NT2/D1 (cell line): ENCODE results near the gene ADISSP.

ENCODE experiments used
- YY1 ChIP-seq: IDR thresholded peaks from 2 replicates; pipeline ENCODE4 v1.6.1; 2011; ENCODE audit not compliant: insufficient read length, insufficient read depth
- ZNF274 ChIP-seq: IDR thresholded peaks from 2 replicates; pipeline ENCODE4 v1.6.1; 2011; ENCODE audit warnings: mild to moderate bottlenecking, low read depth, low read length

DNA sequence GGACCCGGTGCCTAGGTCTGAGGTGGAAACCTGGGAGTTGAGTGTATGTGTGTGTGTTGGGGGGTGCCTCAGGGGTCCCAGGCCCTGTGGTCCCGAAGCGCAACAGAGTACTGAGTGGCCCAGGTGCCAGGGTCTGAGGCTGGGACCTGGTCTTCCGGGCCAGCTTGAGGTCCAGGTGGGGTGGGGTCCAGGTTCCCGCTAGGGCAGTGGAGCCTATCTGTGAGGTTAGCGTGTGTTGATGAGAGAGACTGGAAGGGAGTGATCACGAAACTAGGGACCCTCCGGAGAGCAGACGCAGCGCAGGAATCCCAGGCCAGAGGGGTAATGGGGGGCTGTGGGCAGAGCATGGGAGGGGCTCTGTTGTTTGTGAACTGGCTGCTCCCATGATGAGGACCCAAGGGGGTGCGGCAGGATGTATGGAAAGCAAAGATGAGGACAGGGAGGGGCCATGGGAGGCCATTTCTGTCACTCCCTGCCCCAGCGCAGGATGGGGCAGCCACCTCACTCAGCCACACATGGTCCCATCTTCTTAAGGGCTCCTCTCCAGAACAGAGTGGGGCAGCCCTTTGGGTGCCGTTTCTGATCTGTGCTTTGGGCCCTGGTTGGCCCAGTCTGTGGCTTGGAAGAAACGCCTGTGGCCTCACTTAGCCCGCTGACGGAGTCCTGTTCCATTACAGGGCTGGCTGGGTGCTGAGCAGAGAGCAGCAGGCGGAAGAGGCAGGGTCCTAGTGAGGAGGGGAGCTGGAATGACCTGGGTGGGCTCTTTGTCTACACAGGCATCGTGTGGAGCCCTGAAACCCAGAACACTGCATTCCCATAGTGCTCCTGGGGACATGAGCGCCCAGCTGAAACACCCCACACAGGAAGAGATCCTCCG is 34.2 kb downstream of the ADISSP start:
- TF ChIP-seq YY1 (no peak), ZNF274 (no peak)
